GM10266 (cell line): Measurements from ENCODE around the gene LMTK3.

Experiments used
- DNase-seq: peaks from one replicate; pipeline ENCODE4 v3.0.0; 2012; ENCODE audit errors: extremely low spot score
- CTCF ChIP-seq: IDR thresholded peaks from 2 replicates; pipeline ENCODE4 v1.5.1; 2012; ENCODE audit warnings: mild to moderate bottlenecking, low read depth; ENCODE audit not compliant: control insufficient read depth, insufficient read depth; ENCODE audit errors: missing control alignments

The LMTK3 gene

GRCh38 chr19:48481846-48482639, 29.6 kb downstream of the LMTK3 start:
- TF ChIP-seq CTCF = no peak
- DNase-seq = no peak

GRCh38 chr19:48480558-48481500, 30.8 kb downstream of the LMTK3 start:
- DNase-seq = no peak
- TF ChIP-seq CTCF = no peak

GRCh38 chr19:48480183-48480557, 31.5 kb downstream of the LMTK3 start:
- TF ChIP-seq CTCF = no peak
- DNase-seq = no peak

- no peak for DNase-seq
- TF ChIP-seq CTCF = no peak
These were observed 31.9 kb downstream of the LMTK3 start for GRCh38 chr19:48479686-48480085.

GRCh38 chr19:48478339-48479256, 33.0 kb downstream of the LMTK3 start:
- TF ChIP-seq CTCF = no peak

GRCh38 chr19:48477698-48478338, 33.8 kb downstream of the LMTK3 start:
- TF ChIP-seq CTCF = no peak
- no peak for DNase-seq

More at GRCh38 chr19:48478339-48479256, 33.0 kb downstream of the LMTK3 start:
- no peak for DNase-seq
